ENCODE measurements around the gene RPA3. TPM values are rescaled to one million over a fixed set of nuclear protein-coding genes. Genes with fewer than 3 reads are reported as not detected.

The RPA3 gene
- total and polyA plus RNA-seq, 2 of the 13 experiments (the other 11 are each of a cell fraction or from before 2014, with no cell fraction given), result 38.3 to 154 TPM

GRCh38 chr7:7640221-7641128 is 77.9 kb downstream of the RPA3 start, which contains the start of gene UMAD1 (continued):
- TF ChIP-seq PLSCR1 (CRISPR knock-in tag; IDR thresholded peaks at IDR 0.05; ENCODE audit: borderline replicate concordance) (no peak), TEF (CRISPR knock-in tag; IDR thresholded peaks at IDR 0.05) (no peak; the same call in 1 of the 2 replicates), KIAA2018 (CRISPR knock-in tag; IDR thresholded peaks at IDR 0.05; ENCODE audit: borderline replicate concordance) (no peak), ZNF460 (CRISPR knock-in tag; IDR thresholded peaks at IDR 0.05; ENCODE audit: borderline replicate concordance) (no peak), SSRP1 (CRISPR knock-in tag; IDR thresholded peaks at IDR 0.05) (no peak), MTA3 (CRISPR knock-in tag; IDR thresholded peaks at IDR 0.05) (no peak), CREM (IDR thresholded peaks at IDR 0.05) (peak; percentile 87), CREM (CRISPR knock-in tag; IDR thresholded peaks at IDR 0.05) (no peak), ZFAT (CRISPR knock-in tag; conservative IDR thresholded peaks at IDR 0.05) (no peak), CENPT (CRISPR knock-in tag; IDR thresholded peaks at IDR 0.05; ENCODE audit: low read depth) (no peak), SNAI1 (CRISPR knock-in tag; IDR thresholded peaks at IDR 0.05; ENCODE audit: borderline replicate concordance) (no peak), ZNF20 (CRISPR knock-in tag; IDR thresholded peaks at IDR 0.05) (no peak), ZNF317 (CRISPR knock-in tag; IDR thresholded peaks at IDR 0.05) (no peak; the same call in 1 of the 2 replicates), ZFY (CRISPR knock-in tag; IDR thresholded peaks at IDR 0.05) (peak; percentile 39), CHD2 (IDR thresholded peaks at IDR 0.05; ENCODE audit: low read depth, low read length) (peak; percentile 95), ZNF337 (CRISPR knock-in tag; IDR thresholded peaks at IDR 0.05; ENCODE audit: borderline replicate concordance, low read depth) (no peak), DRAP1 (CRISPR knock-in tag; IDR thresholded peaks at IDR 0.05) (peak; percentile 69), TRIM24 (CRISPR knock-in tag; IDR thresholded peaks at IDR 0.05) (no peak), ZNF607 (CRISPR knock-in tag; IDR thresholded peaks at IDR 0.05; ENCODE audit: borderline replicate concordance) (peak; percentile 56; the same call in 1 of the 2 replicates)

All from HepG2 (cell line).